LNCaP clone FGC (cell line): Measurements from ENCODE around the gene OR9K2.
"Not testable (repeated sequence)": the region's sequence is repeated elsewhere in the genome, so short reads cannot be mapped to it uniquely, and the experiment has no call there.

Experiments used
- DNase-seq: peaks from one replicate; pipeline ENCODE4 v3.0.0-alpha.2; 2011; ENCODE audit warnings: low read depth
- H3K4me3 ChIP-seq: 2 replicates; pipeline ENCODE4 v1.5.1; 2011; ENCODE audit warnings: mild to moderate bottlenecking, low read depth, low read length, control low read depth
- CTCF ChIP-seq: IDR thresholded peaks from 2 replicates; pipeline ENCODE4 v1.5.1; 2012; ENCODE audit warnings: mild to moderate bottlenecking; ENCODE audit not compliant: control insufficient read depth, insufficient read depth; ENCODE audit errors: extremely low read depth

OR9K2 gene

GRCh38 chr12:55143566-55143870 lies 17.3 kb downstream of the OR9K2 start:
- DNase-seq, result no peak
- TF ChIP-seq CTCF, result 0 out of 2 replicates have a peak, but pooled peaks have one; percentile 6
- no peak overlapping the region for H3K4me3 ChIP-seq

- H3K4me3 ChIP-seq, DNase-seq: not testable (repeated sequence)
These were observed 40.9 kb downstream of the OR9K2 start for GRCh38 chr12:55167010-55167640.

- DNase-seq, result no peak
- TF ChIP-seq CTCF, result no peak
- H3K4me3 ChIP-seq, result no peak overlapping the region
These were observed 45.2 kb downstream of the OR9K2 start for GRCh38 chr12:55171445-55171844.

- DNase-seq, H3K4me3 ChIP-seq: not testable (repeated sequence)
These were observed 45.6 kb downstream of the OR9K2 start for GRCh38 chr12:55171846-55172245.

GRCh38 chr12:55172686-55173085 lies 46.5 kb downstream of the OR9K2 start:
- DNase-seq, result no peak
- no peak for TF ChIP-seq CTCF

GRCh38 chr12:55173456-55173855 lies 47.2 kb downstream of the OR9K2 start:
- H3K4me3 ChIP-seq, result no peak overlapping the region
- TF ChIP-seq CTCF, result no peak
- DNase-seq, result no peak

More at GRCh38 chr12:55172686-55173085, 46.5 kb downstream of the OR9K2 start:
- no peak overlapping the region for H3K4me3 ChIP-seq
